T1000 (cell line): ENCODE results near the gene CNPY2.
"Not testable (repeated sequence)": the region's sequence is repeated elsewhere in the genome, so short reads cannot be mapped to it uniquely, and the experiment has no call there.

Source experiments
- DNase-seq: peaks from one replicate; lab custom pipeline; 2025; ENCODE audit warnings: mixed read lengths; lab: John Stamatoyannopoulos, UW

Gene CNPY2

GRCh38 chr12:56315622-56316473, at the start of gene CNPY2:
Gene CNPY2, minus strand, starts transcription at chr12:56315988. Its CDS starts 771 bp downstream, at chr12:56315217.
- DNase-seq, result peak; percentile 94

- DNase-seq, result no peak
These were observed 46.6 kb upstream of the CNPY2 start, which contains the start of gene APOF for GRCh38 chr12:56362130-56363059. Gene APOF, minus strand, starts transcription at chr12:56362857. Its CDS starts 112 bp downstream, at chr12:56362745.

GRCh38 chr12:56361487-56362129, 45.8 kb upstream of the CNPY2 start:
- DNase-seq, result no peak

- peak; percentile 99 for DNase-seq
These were observed 44.3 kb upstream of the CNPY2 start, which contains the start of gene STAT2 for GRCh38 chr12:56359851-56360767. Gene STAT2, minus strand, starts transcription at chr12:56360107. Its CDS starts 3,536 bp downstream, at chr12:56356571.

- no peak for DNase-seq
These were observed 43.2 kb upstream of the CNPY2 start for GRCh38 chr12:56358836-56359532.

GRCh38 chr12:56351325-56351724, 35.5 kb upstream of the CNPY2 start:
- DNase-seq, result no peak

- DNase-seq, result no peak
These were observed 34.9 kb upstream of the CNPY2 start for GRCh38 chr12:56350662-56351061.

- no peak for DNase-seq
These were observed 33.0 kb upstream of the CNPY2 start for GRCh38 chr12:56348776-56349175.

GRCh38 chr12:56347255-56347654, 31.5 kb upstream of the CNPY2 start:
- DNase-seq, result not testable (repeated sequence)

- no peak for DNase-seq
These were observed 30.9 kb upstream of the CNPY2 start for GRCh38 chr12:56346675-56347074.

- DNase-seq, result not testable (repeated sequence)
These were observed 26.5 kb upstream of the CNPY2 start for GRCh38 chr12:56342290-56342689.

- no peak for DNase-seq
These were observed 25.8 kb upstream of the CNPY2 start for GRCh38 chr12:56341616-56342015.

GRCh38 chr12:56339158-56339422, 23.3 kb upstream of the CNPY2 start:
- DNase-seq, result no peak

GRCh38 chr12:56338308-56339157, 22.7 kb upstream of the CNPY2 start, which contains the start of gene IL23A:
Gene IL23A, plus strand, starts transcription at chr12:56338884. Its CDS starts 161 bp downstream, at chr12:56339045.
- DNase-seq, result no peak

- no peak for DNase-seq
These were observed 22.0 kb upstream of the CNPY2 start for GRCh38 chr12:56337753-56338251.

- no peak for DNase-seq
These were observed 20.8 kb upstream of the CNPY2 start for GRCh38 chr12:56336361-56337167.

- DNase-seq, result not testable (repeated sequence)
These were observed 19.7 kb upstream of the CNPY2 start for GRCh38 chr12:56335527-56335926.

GRCh38 chr12:56334490-56334793, 18.7 kb upstream of the CNPY2 start:
- DNase-seq, result no peak
